GM21737 (cell line): ENCODE measurements around the gene PHF8.
A peak's percentile ranks its signal among the peaks of the same experiment; 100 is the strongest.

Source experiments
- ATAC-seq: cut with Tn5 transposase; IDR thresholded peaks from one replicate; pipeline ENCODE4 v1.9.1; 2021; ENCODE audit warnings: mild to moderate bottlenecking, moderate library complexity; ENCODE audit not compliant: unreplicated experiment

Gene PHF8

DNA sequence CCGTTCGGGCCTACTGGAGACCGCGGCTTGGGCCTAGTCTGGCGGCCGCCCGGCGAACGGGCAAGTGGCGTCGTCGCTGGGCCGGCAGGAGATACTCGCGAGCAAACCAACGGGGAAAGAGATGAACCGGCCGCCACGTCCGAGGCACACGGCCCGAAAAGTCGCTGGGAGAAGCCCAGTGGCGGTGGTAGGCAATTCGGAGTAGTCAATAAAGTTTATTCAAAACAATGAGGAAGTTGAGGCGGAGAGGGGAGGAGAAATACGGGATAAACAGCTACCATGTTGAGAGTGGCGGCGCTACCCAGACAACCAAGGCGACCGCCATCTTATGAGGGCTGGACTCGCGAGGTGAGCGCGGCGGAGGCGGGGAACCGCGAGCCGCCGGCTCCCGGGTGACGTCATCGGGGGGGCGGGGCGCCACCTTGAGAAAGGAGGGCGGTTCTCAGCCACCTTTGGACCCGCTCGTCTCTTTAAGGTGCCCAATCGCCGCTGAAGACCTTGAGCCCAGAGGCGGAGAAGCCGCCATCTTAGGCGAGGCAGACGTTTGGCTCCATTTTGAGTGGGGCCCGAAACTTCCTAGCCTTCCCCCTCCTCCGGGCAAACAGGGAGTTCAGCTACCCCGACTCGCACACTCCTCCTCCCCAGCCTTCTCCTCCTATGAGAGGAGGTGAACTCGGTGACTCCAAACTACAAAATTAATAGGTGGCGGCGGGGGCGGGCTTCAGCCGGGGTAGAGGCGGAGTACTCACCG lies at the start of gene PHF8:
Gene PHF8 (minus strand): TSS at position 348 of the 751 bp plus-strand sequence. CDS start 1,745 bp downstream, outside the sequence.
- ATAC-seq, result peak; percentile 88

GRCh38 chrX:54093571-54093970 lies 49.3 kb upstream of the PHF8 start:
- ATAC-seq, result no peak

GRCh38 chrX:54093159-54093558 lies 48.9 kb upstream of the PHF8 start:
- ATAC-seq, result no peak

- ATAC-seq, result no peak
Observed at GRCh38 chrX:54090880-54091279, 46.6 kb upstream of the PHF8 start.

DNA sequence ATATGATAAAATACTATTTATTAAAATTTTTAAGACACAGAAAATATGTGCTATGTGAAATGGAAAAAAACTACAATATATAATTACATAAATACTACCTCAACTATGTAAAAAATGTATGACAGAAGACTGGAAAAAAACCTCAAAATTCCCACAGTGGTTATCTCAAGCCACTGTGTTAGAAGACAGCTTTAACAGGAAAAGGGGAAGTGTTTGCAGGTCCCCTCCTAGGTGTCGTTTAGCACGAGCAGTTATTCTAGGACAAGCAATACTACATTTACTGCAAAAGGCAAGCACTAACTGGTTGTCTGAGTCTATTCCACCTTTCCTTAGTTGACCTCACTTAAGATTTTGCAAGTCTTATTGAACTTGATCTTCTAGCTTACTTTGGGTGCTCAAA lies 44.9 kb upstream of the PHF8 start:
- ATAC-seq, result no peak

DNA sequence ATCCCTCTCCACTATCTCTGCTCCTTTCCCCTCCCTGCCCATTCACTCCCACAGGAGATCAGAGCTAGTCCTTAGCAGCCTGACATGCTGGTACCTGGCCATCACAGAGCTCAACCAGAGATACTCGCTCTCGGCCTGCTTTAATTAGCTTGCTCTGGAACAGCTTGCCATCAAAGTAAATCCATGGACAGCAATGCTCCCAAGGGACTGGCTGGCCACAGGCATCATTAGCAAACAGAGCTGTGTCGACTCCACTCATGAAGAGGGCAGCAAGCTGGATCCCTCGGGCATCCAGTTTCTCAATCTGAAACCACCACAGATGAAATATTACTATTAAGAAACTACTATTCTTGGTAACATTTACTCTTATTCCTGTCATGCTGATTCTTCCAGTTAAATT lies 43.4 kb upstream of the PHF8 start:
- no peak for ATAC-seq

DNA sequence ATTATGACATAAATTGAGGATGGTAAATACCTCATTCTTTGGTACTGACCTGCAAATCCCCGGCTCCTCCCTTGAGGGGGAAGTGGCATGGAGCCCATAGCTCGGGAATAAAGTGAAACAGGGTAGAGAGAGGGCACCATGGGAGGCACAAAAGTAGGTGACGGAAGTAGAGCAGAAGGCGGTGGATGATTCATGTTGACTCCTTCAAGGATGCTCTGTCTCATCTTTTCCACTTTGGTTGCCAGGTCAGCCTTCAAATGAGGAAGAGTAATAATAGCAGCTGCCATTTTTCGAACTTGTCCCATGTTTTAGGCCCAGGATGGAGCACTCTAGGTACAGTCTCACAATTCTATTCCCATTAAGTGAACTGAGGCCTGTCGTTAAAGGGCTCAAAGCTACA lies 41.4 kb upstream of the PHF8 start:
- no peak for ATAC-seq

- no peak for ATAC-seq
Observed at GRCh38 chrX:54076903-54077302, 32.6 kb upstream of the PHF8 start.

- no peak for ATAC-seq
Observed at GRCh38 chrX:54074826-54075225, 30.6 kb upstream of the PHF8 start.

- no peak for ATAC-seq
Observed at GRCh38 chrX:54067766-54068165, 23.5 kb upstream of the PHF8 start.

GRCh38 chrX:54066841-54067240 lies 22.6 kb upstream of the PHF8 start:
- ATAC-seq, result no peak

DNA sequence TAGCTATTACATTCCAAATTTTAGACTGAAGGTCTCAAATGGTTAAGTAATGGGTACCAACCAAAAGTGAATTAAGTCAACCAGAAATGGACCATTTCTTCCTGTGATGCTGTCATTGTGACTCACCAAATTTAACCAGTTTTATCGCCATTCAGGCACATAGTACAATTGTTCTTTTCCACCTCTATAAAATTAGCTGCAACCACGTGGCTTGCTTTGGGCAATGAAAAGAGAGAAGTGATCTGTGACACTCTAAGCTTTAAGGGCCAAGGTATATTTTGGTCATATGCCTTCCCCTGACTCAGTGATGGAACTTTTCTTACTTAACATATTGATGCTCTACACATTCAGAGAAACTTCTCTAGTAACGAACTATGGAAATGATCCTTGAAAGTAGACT lies 20.3 kb upstream of the PHF8 start:
- no peak for ATAC-seq

DNA sequence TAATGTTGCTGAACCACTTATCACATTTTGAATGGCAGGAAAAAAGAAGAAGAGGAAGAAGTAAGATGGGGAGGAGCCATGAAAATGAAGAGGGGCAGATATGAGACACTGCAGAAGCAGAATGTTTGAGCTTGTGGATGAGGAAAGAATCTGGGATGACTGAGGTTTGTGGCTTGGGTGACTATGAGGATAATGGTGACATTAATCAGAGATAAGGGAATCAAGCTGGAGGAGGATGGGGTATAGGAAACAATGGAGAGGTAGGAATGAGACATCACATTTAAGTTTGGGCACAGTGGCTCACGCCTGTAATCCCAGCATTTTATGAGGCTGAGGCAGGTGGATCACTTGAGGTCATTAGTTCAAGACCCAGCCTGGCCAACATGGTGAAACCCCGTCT lies 19.1 kb upstream of the PHF8 start:
- ATAC-seq, result no peak

DNA sequence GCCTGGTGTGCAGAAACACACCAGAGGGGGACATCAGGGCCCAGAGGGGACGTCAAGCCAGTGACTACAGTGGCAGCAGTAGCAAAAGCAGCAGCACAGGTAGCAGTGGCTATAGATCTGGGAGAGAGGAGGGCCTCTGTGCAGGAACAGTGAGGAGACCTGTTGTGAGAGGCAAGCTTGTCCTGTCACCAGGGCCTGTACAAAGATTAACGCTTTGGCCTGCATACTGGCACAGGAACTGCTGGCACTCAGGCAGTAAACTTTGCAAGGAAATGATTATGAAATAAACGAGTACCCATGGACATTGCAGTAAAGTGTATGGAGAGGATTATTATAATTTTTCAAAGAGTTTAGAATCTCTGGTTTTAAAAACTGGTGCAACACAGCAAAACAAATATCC lies 5.5 kb upstream of the PHF8 start:
- ATAC-seq, result no peak

GRCh38 chrX:54048412-54048811 lies 4.1 kb upstream of the PHF8 start:
- no peak for ATAC-seq

DNA sequence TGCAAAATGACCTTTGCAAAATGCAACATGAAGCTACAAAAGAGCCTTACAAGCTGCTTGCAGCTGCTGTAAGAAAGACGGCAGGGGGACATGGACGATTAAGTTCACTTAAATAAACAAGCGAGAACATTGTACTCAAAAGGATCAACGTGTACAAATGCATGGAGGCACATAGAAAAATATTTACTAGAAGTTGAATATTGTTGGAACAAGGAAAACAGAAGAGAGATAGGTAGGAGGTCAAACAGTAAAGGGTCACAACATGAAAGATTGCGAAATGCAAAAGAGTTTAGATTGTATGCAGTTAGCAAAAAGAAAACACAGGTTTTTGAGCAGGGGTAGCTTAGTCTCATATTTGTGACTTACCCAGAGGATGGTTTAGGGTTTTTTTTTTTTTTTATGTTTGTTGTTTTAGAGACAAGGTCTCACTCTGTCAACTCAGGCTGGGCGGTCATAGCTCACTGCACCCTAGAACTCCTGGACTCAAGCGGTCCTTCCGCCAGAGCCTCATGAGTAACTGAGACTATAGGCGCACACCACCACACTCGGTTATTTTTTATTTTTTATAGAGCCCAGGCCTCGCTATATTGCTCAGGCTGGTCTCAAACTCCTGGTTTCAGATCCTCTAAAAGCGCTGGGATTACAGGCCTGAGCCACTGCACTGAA lies 1.4 kb upstream of the PHF8 start:
- ATAC-seq, result no peak

- ATAC-seq, result no peak
Observed at GRCh38 chrX:54044877-54045338, 635 bp upstream of the PHF8 start.

DNA sequence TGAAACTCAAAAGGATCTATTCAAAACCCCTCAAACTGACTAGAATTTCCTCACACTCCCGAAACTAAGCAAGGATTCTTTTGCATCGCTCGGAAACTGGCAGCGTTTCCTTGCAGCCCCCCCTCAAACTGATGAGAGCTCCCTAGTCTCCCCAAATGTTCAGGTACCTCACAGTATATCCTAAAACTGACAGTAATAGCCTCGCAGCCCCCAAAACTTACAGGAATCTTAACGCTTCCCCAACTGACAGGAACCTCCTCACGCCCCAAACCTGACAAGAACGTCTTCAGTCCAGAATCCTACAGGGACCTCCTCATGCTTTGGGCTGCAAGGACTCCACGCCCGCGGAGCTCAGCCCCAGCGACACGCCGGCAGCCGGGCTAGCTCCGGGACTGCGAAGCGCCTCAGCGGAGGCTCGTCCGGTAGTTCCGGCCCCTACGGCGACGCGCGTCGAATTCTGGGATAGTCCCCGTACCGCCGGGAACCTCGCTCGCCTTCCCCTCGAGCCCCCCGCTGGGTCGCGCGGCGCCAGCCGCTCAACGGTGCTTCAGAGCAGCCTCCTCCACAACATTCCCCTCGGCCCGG lies 640 bp downstream of the PHF8 start:
- ATAC-seq, result peak; percentile 28

DNA sequence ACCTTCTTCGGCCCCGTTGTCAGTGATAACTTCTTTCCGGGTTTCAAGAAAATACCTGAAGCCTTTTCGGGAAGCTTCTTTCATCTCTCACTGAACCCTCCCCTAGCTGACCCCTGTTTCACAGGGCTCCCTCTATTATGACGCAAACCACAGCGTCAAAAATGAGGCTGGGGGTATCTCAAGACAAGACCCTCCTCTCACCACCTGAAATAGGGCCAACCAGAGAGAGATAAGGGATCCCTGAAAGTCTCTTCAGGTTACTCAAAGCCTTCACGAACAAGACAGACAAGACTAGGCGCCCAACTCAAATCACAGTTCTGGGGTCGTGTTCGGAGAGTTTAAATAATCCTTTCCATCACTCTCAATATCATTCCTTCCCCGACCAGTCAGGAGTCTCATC lies 1.2 kb downstream of the PHF8 start:
- ATAC-seq, result no peak

GRCh38 chrX:54042609-54043021 lies 1.7 kb downstream of the PHF8 start:
- ATAC-seq, result no peak

DNA sequence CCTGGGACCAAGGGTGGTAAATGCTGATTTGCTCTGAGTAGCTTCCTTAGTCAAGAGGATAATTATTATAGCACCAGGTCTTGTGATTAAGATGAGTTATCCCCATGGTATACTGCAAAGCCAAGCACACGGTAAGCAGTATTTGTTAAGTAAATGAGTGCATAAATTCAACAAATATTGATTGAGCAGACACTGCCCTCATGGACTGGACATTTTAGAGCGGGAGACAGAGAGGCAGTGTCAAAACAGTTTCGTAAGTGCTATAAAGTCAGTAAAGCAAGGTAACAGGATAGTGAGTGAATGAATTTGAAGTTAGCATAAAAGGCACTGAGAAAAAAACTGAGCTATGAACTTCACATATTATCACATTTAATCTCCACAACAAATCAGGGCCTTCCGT lies 13.9 kb downstream of the PHF8 start:
- ATAC-seq, result no peak

DNA sequence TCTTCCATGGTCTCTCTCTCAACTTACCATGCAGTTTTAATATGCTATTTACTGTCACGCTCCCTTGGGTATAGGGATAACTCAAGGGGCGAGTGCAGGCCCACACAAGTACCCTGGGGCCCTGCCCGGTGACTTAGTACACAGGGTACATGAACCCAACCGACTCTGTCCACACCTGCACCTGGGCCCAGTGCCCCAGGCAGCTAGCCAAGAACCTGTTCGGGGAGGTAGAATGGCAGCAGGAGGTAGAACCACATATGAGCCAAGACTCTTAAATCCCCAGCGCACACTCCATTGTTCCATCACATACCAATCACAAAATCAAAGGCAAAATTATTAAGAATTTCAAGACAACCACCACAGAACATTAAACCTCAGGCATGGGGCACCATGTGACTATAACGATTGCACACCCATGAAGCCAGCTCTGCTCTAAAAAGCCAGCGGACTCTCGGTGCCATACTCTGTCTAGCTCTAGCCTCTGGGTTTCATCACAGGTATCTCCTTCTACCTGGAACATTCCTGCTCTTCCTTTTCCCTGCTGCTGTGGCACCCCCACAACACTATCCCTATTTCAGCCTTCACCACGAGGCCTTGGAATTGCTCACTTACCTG lies 14.6 kb downstream of the PHF8 start:
- ATAC-seq, result no peak
